Smooth muscle cell (in vitro differentiated cells): ENCODE results near the gene BCAM. TPM values are rescaled to one million over a fixed set of nuclear protein-coding genes. Genes with fewer than 3 reads are reported as not detected.

ENCODE experiments used
- DNase-seq: peaks from one replicate; lab custom pipeline; 2025; ENCODE audit not compliant: unreplicated experiment; lab: John Stamatoyannopoulos, UW
- H2AFZ ChIP-seq: fragments of 200-600 bp; sonication (generic); 2 replicates; pipeline ENCODE4 v1.6.0; 2016; ENCODE audit warnings: antibody characterized with exemption, low read depth, mild to moderate bottlenecking
- H3F3A ChIP-seq: fragments of 200-600 bp; sonication (generic); 2 replicates; pipeline ENCODE4 v1.6.0; 2017; ENCODE audit warnings: antibody characterized with exemption, low read depth
- H3K27ac ChIP-seq: fragments of 200-600 bp; sonication (generic); 2 replicates; pipeline ENCODE4 v1.5.1; 2016; ENCODE audit warnings: low read depth, mild to moderate bottlenecking
- H3K27me3 ChIP-seq: fragments of 200-600 bp; sonication (generic); 2 replicates; pipeline ENCODE4 v1.6.1; 2016; ENCODE audit warnings: low read depth, mild to moderate bottlenecking
- H3K36me3 ChIP-seq: fragments of 200-600 bp; sonication (generic); 2 replicates; pipeline ENCODE4 v1.5.1; 2016; ENCODE audit warnings: low read depth
- H3K4me1 ChIP-seq: fragments of 200-600 bp; sonication (generic); 2 replicates; pipeline ENCODE4 v1.5.1; 2016; ENCODE audit warnings: low read depth
- H3K4me2 ChIP-seq: fragments of 200-600 bp; sonication (generic); 2 replicates; pipeline ENCODE4 v1.6.0; 2016; ENCODE audit warnings: mild to moderate bottlenecking
- H3K4me3 ChIP-seq: fragments of 200-600 bp; sonication (generic); 2 replicates; pipeline ENCODE4 v1.5.1; 2016; ENCODE audit warnings: mild to moderate bottlenecking
- H3K79me2 ChIP-seq: fragments of 200-600 bp; sonication (generic); 2 replicates; pipeline ENCODE4 v1.6.0; 2016; ENCODE audit warnings: low read depth, mild to moderate bottlenecking
- H3K9ac ChIP-seq: fragments of 200-600 bp; sonication (generic); 2 replicates; pipeline ENCODE4 v1.6.0; 2016; ENCODE audit warnings: low read depth
- H3K9me3 ChIP-seq: fragments of 200-600 bp; sonication (generic); replicated peaks from 2 replicates; pipeline ENCODE4 v1.5.1; 2016; ENCODE audit warnings: low read depth
- H4K20me1 ChIP-seq: fragments of 200-600 bp; sonication (generic); 2 replicates; pipeline ENCODE4 v1.6.0; 2016; ENCODE audit warnings: low read depth
- CTCF ChIP-seq: fragments of 200-600 bp; sonication (generic); IDR thresholded peaks from 2 replicates; pipeline ENCODE4 v1.5.1; 2017; ENCODE audit warnings: borderline replicate concordance, mild to moderate bottlenecking, antibody characterized with exemption; ENCODE audit not compliant: insufficient read depth, poor library complexity, severe bottlenecking
- WGBS: methylation state at CpG from one replicate; pipeline ENCODE4 v1.1.7; 2016; ENCODE audit warnings: low lambda C conversion rate; 5-methylcytosine and 5-hydroxymethylcytosine counted together
- polyA plus RNA-seq: library from polyadenylated mRNA; unstranded; fragments of >200 nt; fragmentation: Nextera tagmentation; extraction: Ambion mirVana; gene quantifications from 2 replicates; pipeline ENCODE4 v1.2.1, GENCODE V29; 2016
- total RNA-seq: library from RNA; depleted of rRNA; stranded (reverse); fragments of >200 nt; gene quantifications from 2 replicates; pipeline ENCODE4 v1.2.3, GENCODE V29; 2014

The BCAM gene
- total and polyA plus RNA-seq, 2 experiments from 2014 or later: 1.5 to 5.0 TPM

GRCh38 chr19:44839276-44839675 lies 30.4 kb downstream of the BCAM start:
- H3K9me3 ChIP-seq: no peaks in the 10 kb centered on the region
- no peaks in the 10 kb centered on the region for H3K27me3 ChIP-seq
- no peaks in the 10 kb centered on the region for H4K20me1 ChIP-seq
- no peak for DNase-seq
- H3K36me3 ChIP-seq: no peaks in the 10 kb centered on the region
- no peak overlapping the region for H3K4me3 ChIP-seq
- no peak for TF ChIP-seq CTCF
- no peak overlapping the region for H3K27ac ChIP-seq
- H3F3A ChIP-seq: no peaks in the 10 kb centered on the region
- 98% methylated on average over 2 of the region's 2 CpGs for WGBS
- H2AFZ ChIP-seq: no peak overlapping the region
- H3K4me1 ChIP-seq: no peaks in the 10 kb centered on the region
- no peak overlapping the region for H3K9ac ChIP-seq
- H3K79me2 ChIP-seq: no peaks in the 10 kb centered on the region
- H3K4me2 ChIP-seq: no peak overlapping the region

GRCh38 chr19:44840811-44841210 lies 31.9 kb downstream of the BCAM start:
- H3K79me2 ChIP-seq: no peaks in the 10 kb centered on the region

GRCh38 chr19:44841231-44841630 lies 32.3 kb downstream of the BCAM start:
- no peak overlapping the region for H3K4me3 ChIP-seq
- no peak overlapping the region for H3K27ac ChIP-seq
- no peaks in the 10 kb centered on the region for H3K4me1 ChIP-seq
- H2AFZ ChIP-seq: no peak overlapping the region
- no peaks in the 10 kb centered on the region for H4K20me1 ChIP-seq
- peaks cover under 1% of the 10 kb centered on the region for H3K79me2 ChIP-seq
- no peak for TF ChIP-seq CTCF
- no peak for DNase-seq
- H3K27me3 ChIP-seq: no peaks in the 10 kb centered on the region
- no peak overlapping the region for H3K9ac ChIP-seq
- H3K36me3 ChIP-seq: no peaks in the 10 kb centered on the region
- H3K9me3 ChIP-seq: no peaks in the 10 kb centered on the region
- H3F3A ChIP-seq: no peaks in the 10 kb centered on the region
- no peak overlapping the region for H3K4me2 ChIP-seq
- 91% methylated on average over 3 of the region's 3 CpGs for WGBS

More at GRCh38 chr19:44840811-44841210, 31.9 kb downstream of the BCAM start:
- Histone ChIP-seq H3K9ac (no peak overlapping the region), H3K4me1 (no peaks in the 10 kb centered on the region), H3K4me3 (no peak overlapping the region), H3K4me2 (no peak overlapping the region), H4K20me1 (no peaks in the 10 kb centered on the region), H3K36me3 (no peaks in the 10 kb centered on the region), H2AFZ (no peak overlapping the region), H3K27me3 (no peaks in the 10 kb centered on the region), H3K9me3 (no peaks in the 10 kb centered on the region), H3K27ac (no peak overlapping the region), H3F3A (no peaks in the 10 kb centered on the region)
- DNase-seq: no peak
- whole genome bisulfite sequencing: 91% methylated on average over 7 of the region's 7 CpGs
- no peak for TF ChIP-seq CTCF

GRCh38 chr19:44845286-44845611 lies 36.3 kb downstream of the BCAM start:
- no peak for DNase-seq
- Histone ChIP-seq H3K4me1 (peaks cover 8% of the 10 kb centered on the region), H3K36me3 (no peaks in the 10 kb centered on the region), H3K9me3 (no peaks in the 10 kb centered on the region), H3K27me3 (no peaks in the 10 kb centered on the region), H3K4me3 (peak overlapping the region; percentile 98), H3K27ac (peak overlapping the region; percentile 15), H3F3A (peaks cover 15% of the 10 kb centered on the region), H4K20me1 (peaks cover 35% of the 10 kb centered on the region), H2AFZ (peak overlapping the region; percentile 87), H3K79me2 (peaks cover 30% of the 10 kb centered on the region), H3K4me2 (peak overlapping the region; percentile 91), H3K9ac (no peak overlapping the region)
- 22% methylated on average over 12 of the region's 12 CpGs for WGBS
- no peak for TF ChIP-seq CTCF
